Measurements from ENCODE around the gene NR3C2.

Gene NR3C2

DNA sequence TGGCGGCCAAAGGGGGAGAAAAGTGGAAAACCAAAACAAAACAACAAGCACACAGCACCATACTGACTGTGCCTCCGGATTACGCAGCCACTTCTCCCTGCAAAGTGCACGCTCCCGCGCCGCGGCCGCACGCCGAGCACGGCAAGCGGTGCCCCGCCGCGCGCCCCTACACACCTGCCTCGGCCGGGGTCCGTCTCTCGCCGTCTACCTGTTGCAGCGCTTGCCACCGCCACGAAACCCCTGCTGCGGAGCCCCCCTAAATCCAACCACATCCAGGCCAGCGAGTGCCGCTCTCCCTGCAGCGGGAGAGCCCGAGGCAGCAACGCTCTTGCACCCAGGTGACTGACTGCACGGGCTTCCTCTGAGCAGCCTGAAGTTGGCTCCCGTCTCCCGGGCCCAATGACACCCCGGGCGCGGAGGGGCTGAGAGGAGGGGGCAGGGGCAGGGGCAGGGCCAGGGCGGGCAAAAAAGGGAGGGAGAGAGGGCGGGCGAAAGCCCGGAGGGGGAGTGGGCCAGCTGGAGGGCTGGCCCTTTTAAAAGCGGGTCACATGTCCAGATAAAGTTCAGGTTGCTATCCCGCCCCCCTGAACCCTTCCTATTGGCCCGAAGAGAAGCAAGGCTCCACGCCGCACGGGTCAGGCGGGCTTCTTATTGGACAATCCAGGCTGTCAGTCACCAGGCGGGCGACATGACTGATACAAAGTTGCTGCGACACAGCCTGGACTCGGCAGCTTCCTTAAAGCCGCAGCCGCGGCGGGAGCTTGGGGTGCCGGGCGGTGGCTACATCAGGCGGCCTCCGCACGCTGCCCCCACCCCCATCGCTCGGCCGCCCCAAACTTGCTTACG, at the start of gene NR3C2:
TSS of gene NR3C2 (minus strand) at position 429 of the 846 bp plus-strand sequence.
- peak; percentile 87 to 93 for DNase-seq (ENCODE audit: low read depth in 1 of 2, low spot score in 1 of 2)

DNA sequence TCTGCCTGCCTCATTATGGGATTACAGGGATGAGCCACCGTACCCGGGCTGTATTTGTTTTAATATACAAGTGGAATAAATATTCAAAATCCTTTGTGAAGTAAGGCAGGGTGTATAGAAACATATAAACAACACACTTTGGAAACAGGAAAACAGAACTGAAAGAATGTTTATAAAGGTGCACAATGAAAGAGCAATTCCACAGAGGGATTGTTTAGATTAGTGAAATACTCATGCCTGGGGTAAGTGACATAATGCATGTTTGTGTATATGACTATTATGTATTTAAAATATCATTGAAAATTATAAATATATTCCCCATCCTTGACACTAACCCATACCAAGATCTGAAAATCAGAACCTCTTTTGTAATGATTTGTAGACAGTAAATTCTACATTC, 45.0 kb upstream of the NR3C2 start:
- DNase-seq (ENCODE audit: low read depth in 1 of 2, low spot score in 1 of 2), result no peak

- no peak for DNase-seq (ENCODE audit: low read depth in 1 of 2, low spot score in 1 of 2)
These were observed 39.4 kb upstream of the NR3C2 start for GRCh38 chr4:148481636-148482035.

DNA sequence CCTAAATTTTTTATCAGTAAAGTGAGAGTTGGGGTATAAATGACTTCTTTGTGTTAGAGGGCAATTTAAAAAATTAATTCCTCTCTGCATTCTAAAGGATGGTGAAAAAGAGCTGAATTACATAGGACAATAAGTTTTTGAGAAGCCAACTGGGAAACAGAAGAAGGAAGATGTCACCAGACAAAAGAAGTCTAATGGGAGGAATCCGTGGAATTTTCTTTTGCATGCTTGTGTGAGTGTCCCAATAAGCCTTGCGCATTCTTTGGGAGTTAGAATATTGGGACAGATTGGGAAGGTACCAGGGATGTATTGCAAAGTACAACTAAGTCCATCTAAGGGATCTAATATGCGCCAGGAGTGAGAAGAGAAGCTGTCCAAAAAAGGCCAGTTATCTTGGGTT, 35.1 kb upstream of the NR3C2 start:
- no peak for DNase-seq (ENCODE audit: low read depth in 1 of 2, low spot score in 1 of 2)

- no peak for DNase-seq (ENCODE audit: low read depth in 1 of 2, low spot score in 1 of 2)
These were observed 27.7 kb upstream of the NR3C2 start for GRCh38 chr4:148469938-148470337.

- no peak for DNase-seq (ENCODE audit: low read depth in 1 of 2, low spot score in 1 of 2)
These were observed 12.6 kb upstream of the NR3C2 start for GRCh38 chr4:148454835-148455234.

GRCh38 chr4:148453833-148454232, 11.6 kb upstream of the NR3C2 start:
- DNase-seq (ENCODE audit: low read depth in 1 of 2, low spot score in 1 of 2), result no peak

GRCh38 chr4:148452970-148453369, 10.8 kb upstream of the NR3C2 start:
- DNase-seq (ENCODE audit: low read depth in 1 of 2, low spot score in 1 of 2), result no peak

DNA sequence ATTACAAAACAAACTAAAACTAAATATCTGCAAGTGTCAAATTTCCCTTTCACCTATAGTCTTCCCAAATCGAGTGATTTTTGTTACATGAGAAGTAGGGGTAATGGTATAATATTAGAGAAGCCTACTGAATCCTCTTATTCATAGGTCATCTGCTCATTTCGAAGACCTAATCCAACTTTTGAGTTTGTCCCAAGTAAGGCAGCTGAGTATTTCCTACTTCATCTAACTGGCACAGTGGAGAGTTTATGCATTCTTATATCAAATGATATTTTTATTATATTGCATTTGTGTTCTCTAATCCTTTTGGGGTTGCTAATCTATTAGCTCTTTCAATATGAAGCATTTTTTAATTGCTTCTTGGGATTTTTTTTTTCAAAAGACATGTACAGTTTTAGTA, 7.7 kb upstream of the NR3C2 start:
- no peak for DNase-seq (ENCODE audit: low read depth in 1 of 2, low spot score in 1 of 2)

GRCh38 chr4:148448141-148448540, 5.9 kb upstream of the NR3C2 start:
- no peak for DNase-seq (ENCODE audit: low read depth in 1 of 2, low spot score in 1 of 2)

DNA sequence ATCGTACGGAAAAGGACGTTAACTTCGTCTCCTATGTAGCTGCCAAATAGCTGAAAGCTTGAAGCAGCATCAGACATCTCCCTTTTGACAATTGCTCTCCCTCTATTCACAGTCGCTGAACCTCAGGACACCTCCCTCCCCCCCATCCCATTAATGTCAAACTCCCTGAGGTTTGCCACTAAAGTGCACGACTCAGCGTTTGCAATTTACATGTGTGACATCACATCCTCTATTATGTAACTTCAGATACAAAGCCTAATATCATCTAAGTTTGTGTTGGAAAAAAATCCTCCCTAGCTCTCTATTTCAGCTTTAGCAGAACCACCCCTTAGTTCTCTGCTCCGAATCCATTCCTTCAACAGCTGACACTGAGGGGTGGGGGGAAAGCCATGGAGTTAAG, 5.5 kb upstream of the NR3C2 start:
- DNase-seq (ENCODE audit: low read depth in 1 of 2, low spot score in 1 of 2), result no peak

DNA sequence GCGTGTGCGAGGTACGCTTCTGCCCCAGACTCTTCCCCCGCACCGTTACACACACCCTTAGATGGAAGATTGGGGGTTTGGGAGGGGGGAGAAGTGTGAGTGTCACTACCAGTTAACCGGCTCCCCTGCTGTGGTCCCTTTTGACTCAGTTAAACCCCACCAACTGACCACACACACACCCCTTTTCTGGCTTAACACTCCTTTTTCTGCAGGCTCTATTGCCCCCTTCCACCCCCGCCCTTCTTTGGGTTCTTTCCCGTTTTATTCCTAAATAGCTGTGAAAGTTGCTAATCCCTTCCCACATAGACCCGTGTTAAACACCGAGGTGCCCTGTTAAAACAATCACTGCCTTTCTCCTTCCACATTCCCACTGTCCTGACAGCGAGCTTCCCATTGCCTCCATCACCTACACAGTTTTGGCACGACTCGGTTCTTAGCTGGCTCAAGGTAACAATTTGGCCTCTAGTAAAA, 3.7 kb upstream of the NR3C2 start:
- DNase-seq (ENCODE audit: low read depth in 1 of 2, low spot score in 1 of 2), result no peak

GRCh38 chr4:148445071-148445859, 3.1 kb upstream of the NR3C2 start:
- DNase-seq (ENCODE audit: low read depth in 1 of 2, low spot score in 1 of 2), result peak; percentile 57 to 61

- DNase-seq (ENCODE audit: low read depth in 1 of 2, low spot score in 1 of 2), result peak; percentile 16 to 25
These were observed 2.3 kb upstream of the NR3C2 start for GRCh38 chr4:148444296-148445070.

DNA sequence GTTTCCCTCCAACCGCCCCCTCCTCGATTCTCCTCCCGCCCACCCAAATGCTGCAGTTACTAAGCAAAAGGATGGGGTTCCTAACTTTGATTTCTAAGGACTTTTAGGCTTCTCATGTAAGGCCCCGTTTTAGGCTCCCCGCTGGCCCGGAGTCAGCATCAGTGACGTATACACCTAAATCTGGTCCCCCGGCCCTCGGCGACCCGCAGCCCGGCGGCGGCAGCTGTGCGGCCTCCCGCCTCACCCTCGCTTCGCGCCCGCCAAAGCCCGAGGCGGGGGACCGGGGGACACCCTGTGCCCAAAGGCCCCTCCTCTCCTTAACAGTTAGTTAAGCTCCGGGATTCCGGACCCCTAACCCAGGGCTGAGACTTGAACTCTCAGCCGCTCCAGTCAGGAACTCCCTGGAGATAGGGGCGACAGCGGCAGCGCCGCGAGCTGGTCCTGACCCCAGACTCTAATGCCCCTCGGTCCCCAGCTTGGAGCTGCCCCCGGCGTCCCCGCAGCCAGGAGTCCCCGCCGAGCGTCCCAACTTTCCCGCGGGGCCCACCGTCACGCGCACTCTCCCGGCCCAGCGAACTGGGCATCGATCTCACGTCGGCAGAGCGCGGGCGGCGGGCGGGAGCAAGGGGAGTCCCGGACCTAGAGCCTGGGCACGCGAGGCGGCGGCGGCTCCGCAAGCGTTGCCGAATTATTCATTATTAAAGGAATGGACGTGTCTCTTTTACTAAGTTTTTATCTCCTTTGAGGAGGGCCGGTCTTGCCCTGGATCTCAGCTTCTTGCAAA, 1.5 kb upstream of the NR3C2 start:
- DNase-seq (ENCODE audit: low read depth in 1 of 2, low spot score in 1 of 2), result peak in 1 of 2 donors; percentile 20

GRCh38 chr4:148442832-148443511, 758 bp upstream of the NR3C2 start:
- no peak for DNase-seq (ENCODE audit: low read depth in 1 of 2, low spot score in 1 of 2)

DNA sequence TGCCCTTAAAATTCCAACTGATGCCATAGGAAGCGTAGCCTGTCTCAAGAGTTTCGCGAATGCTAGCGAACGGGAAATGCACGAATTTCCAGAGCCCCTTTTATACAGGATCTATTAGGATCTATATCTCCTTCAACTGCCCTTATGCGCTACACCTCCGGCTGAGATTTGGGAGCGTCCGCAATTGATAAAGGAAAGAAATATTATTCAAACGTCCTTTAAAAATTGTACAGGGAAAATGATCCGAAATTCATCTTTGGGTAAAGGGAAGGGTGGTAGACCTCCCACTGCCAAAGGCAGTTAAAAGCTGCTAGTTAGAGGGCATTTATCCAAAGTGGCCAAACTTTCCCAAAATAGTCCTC, 609 bp downstream of the NR3C2 start:
- no peak for DNase-seq (ENCODE audit: low read depth in 1 of 2, low spot score in 1 of 2)

DNA sequence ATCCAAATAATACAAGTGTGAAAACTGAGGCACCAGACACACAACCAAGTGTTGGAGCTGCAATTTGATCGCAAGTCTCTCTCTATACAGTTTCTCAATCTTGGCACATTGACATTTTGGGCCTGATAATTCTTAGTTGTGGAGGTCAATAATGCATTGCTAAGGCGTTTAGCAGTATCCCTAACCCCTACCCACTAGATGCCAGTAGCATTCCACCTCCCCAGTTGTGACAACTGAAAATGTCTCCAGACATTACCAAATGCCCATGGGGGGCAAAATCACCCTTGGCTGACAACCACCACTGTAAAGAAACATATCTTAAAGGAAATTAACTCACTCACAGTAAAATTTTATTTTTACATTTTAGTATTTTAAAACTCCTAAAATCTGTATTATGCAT, 4.2 kb downstream of the NR3C2 start:
- no peak for DNase-seq (ENCODE audit: low read depth in 1 of 2, low spot score in 1 of 2)

GRCh38 chr4:148437439-148437838, 4.8 kb downstream of the NR3C2 start:
- DNase-seq (ENCODE audit: low read depth in 1 of 2, low spot score in 1 of 2), result no peak

- DNase-seq (ENCODE audit: low read depth in 1 of 2, low spot score in 1 of 2), result no peak
These were observed 5.7 kb downstream of the NR3C2 start for GRCh38 chr4:148436512-148436911.
